CD4-positive, alpha-beta memory T cell (primary cell): ENCODE data around the gene ST6GALNAC3. TPM values are rescaled to one million over a fixed set of nuclear protein-coding genes. Genes with fewer than 3 reads are reported as not detected.
"Not testable (repeated sequence)": the region's sequence is repeated elsewhere in the genome, so short reads cannot be mapped to it uniquely, and the experiment has no call there.

ENCODE experiments used
- CTCF ChIA-PET: fragments of 350-600 bp; sonication (Branson Sonifier 250); formaldehyde crosslinking; loops from one replicate; lab custom pipeline; 2021; ENCODE audit warnings: inconsistent platforms; ENCODE audit not compliant: partially characterized antibody; lab: Charles Lee
- POLR2A ChIA-PET: fragments of 350-600 bp; sonication (Branson Sonifier 250); formaldehyde crosslinking; loops from one replicate; lab custom pipeline; 2021; ENCODE audit not compliant: partially characterized antibody; lab: Charles Lee
- DNase-seq, 5 donors: peaks; one replicate each; pipeline versions ENCODE4 v3.0.0 to v3.0.0-alpha.2; 2020 to 2022; ENCODE audit warnings: mixed read lengths in 1 of 5
- H3K27ac ChIP-seq: one replicate; pipeline ENCODE4 v1.7.0; 2013; ENCODE audit warnings: low read depth, low read length
- H3K27me3 ChIP-seq: 2 replicates; pipeline ENCODE4 v1.7.0; 2013; ENCODE audit warnings: mild to moderate bottlenecking, low read length, moderate library complexity; ENCODE audit not compliant: insufficient read depth
- H3K36me3 ChIP-seq: 2 replicates; pipeline ENCODE4 v1.7.0; 2013; ENCODE audit warnings: mild to moderate bottlenecking, low read length, moderate library complexity; ENCODE audit not compliant: insufficient read depth
- H3K4me1 ChIP-seq: 2 replicates; pipeline ENCODE4 v1.7.0; 2013; ENCODE audit warnings: mild to moderate bottlenecking, low read length, moderate library complexity; ENCODE audit not compliant: insufficient read depth
- H3K4me3 ChIP-seq, 2 donors: one replicate each; pipeline ENCODE4 v1.7.0; 2013; ENCODE audit warnings: low read length in 2 of 2, mild to moderate bottlenecking in 1 of 2
- H3K9me3 ChIP-seq, 2 donors: one replicate each; pipeline ENCODE4 v1.7.0; 2013; ENCODE audit warnings: low read length in 2 of 2, control low read depth in 1 of 2; ENCODE audit not compliant: control insufficient read depth in 1 of 2
- H3K27ac Mint-ChIP-seq, 7 donors: one replicate each; pipeline ENCODE4 v1.8.0; 2020 to 2021; ENCODE audit warnings: mixed read lengths in 7 of 7, mild to moderate bottlenecking in 6 of 7, inconsistent platforms in 3 of 7, moderate library complexity in 3 of 7
- H3K27me3 Mint-ChIP-seq, 2 donors: one replicate each; pipeline ENCODE4 v1.8.0; 2020 to 2021; ENCODE audit warnings: mixed read lengths in 2 of 2
- H3K36me3 Mint-ChIP-seq, 2 donors: one replicate each; pipeline ENCODE4 v1.8.0; 2020 to 2021; ENCODE audit warnings: mixed read lengths in 2 of 2, inconsistent platforms in 1 of 2, mild to moderate bottlenecking in 1 of 2
- H3K4me1 Mint-ChIP-seq, 4 donors: one replicate each; pipeline ENCODE4 v1.8.0; 2020 to 2021; ENCODE audit warnings: mixed read lengths in 4 of 4, mild to moderate bottlenecking in 1 of 4
- H3K4me3 Mint-ChIP-seq, 8 donors: one replicate each; pipeline ENCODE4 v1.8.0; 2020 to 2021; ENCODE audit warnings: mixed read lengths in 8 of 8, mild to moderate bottlenecking in 7 of 8, moderate library complexity in 6 of 8, inconsistent platforms in 3 of 8
- H3K9me3 Mint-ChIP-seq, 8 donors: one replicate each; pipeline ENCODE4 v1.8.0; 2020 to 2021; ENCODE audit warnings: mixed read lengths in 8 of 8, mild to moderate bottlenecking in 5 of 8, inconsistent platforms in 3 of 8, moderate library complexity in 1 of 8
- intact Hi-C: fragments of 100-400 bp; cut with micrococcal nuclease; formaldehyde crosslinking; loops from one replicate; pipeline ENCODE4 v1.15.1; 2023
- polyA plus RNA-seq, 2 donors: library from polyadenylated mRNA; unstranded; fragments of 300-500 nt; fragmentation: Illumina TruSeq; gene quantifications; one replicate each; pipeline ENCODE4 v1.2.3, GENCODE V29; 2021
- total RNA-seq, 2 experiments: library from RNA; stranded (reverse); gene quantifications; one replicate each; pipeline ENCODE4 v1.2.3, GENCODE V29; 2021

The ST6GALNAC3 gene
- total and polyA plus RNA-seq, 4 experiments from 2014 or later: 0.47 to 1.2 (median 1.1) TPM; not detected in 1

GRCh38 chr1:76640723-76641122 is 566.2 kb downstream of the ST6GALNAC3 start:
- Histone ChIP-seq H3K36me3 (no peaks in the 10 kb centered on the region), H3K4me3 (no peak overlapping the region), H3K9me3 (no peaks in the 10 kb centered on the region), H3K27me3 (no peaks in the 10 kb centered on the region), H3K4me1 (no peaks in the 10 kb centered on the region), H3K27ac (no peak overlapping the region)
- no peak overlapping the region for H3K27ac Mint-ChIP-seq
- H3K36me3 Mint-ChIP-seq: no peaks in the 10 kb centered on the region
- no peak for DNase-seq
- peaks cover 0 to 2% (median 0%) of the 10 kb centered on the region in 4 donors for H3K4me1 Mint-ChIP-seq
- intact Hi-C loops: no loop called here
- no peaks in the 10 kb centered on the region for H3K27me3 Mint-ChIP-seq
- ChIA-PET POLR2A (no interaction called here), CTCF (no interaction called here)
- peaks cover 0 to 7% (median under 1%) of the 10 kb centered on the region in 8 donors for H3K9me3 Mint-ChIP-seq
- H3K4me3 Mint-ChIP-seq: no peak overlapping the region

GRCh38 chr1:76644139-76644538 is 569.6 kb downstream of the ST6GALNAC3 start:
- no peak overlapping the region for H3K27ac ChIP-seq
- no peaks in the 10 kb centered on the region for H3K27me3 ChIP-seq
- H3K4me1 ChIP-seq: no peaks in the 10 kb centered on the region
- ChIA-PET POLR2A (no interaction called here), CTCF (no interaction called here)
- H3K4me1 Mint-ChIP-seq: no peaks in the 10 kb centered on the region
- H3K27me3 Mint-ChIP-seq: no peaks in the 10 kb centered on the region
- H3K4me3 ChIP-seq: no peak overlapping the region
- intact Hi-C loops: no loop called here
- peaks cover 0 to 9% (median 2%) of the 10 kb centered on the region in 8 donors for H3K9me3 Mint-ChIP-seq
- no peaks in the 10 kb centered on the region for H3K9me3 ChIP-seq
- no peak overlapping the region for H3K4me3 Mint-ChIP-seq
- no peak for DNase-seq
- H3K36me3 ChIP-seq: no peaks in the 10 kb centered on the region
- no peak overlapping the region for H3K27ac Mint-ChIP-seq
- H3K36me3 Mint-ChIP-seq: no peaks in the 10 kb centered on the region

- DNase-seq, CTCF ChIA-PET, H3K27ac ChIP-seq, H3K27ac Mint-ChIP-seq, H3K4me3 Mint-ChIP-seq, H3K9me3 ChIP-seq, H3K36me3 Mint-ChIP-seq, H3K36me3 ChIP-seq, H3K4me1 ChIP-seq, H3K4me1 Mint-ChIP-seq, H3K27me3 Mint-ChIP-seq, POLR2A ChIA-PET, intact Hi-C loops, H3K27me3 ChIP-seq, H3K4me3 ChIP-seq: not testable (repeated sequence)
- H3K9me3 Mint-ChIP-seq: peaks cover 0 to 27% (median 11%) of the 10 kb centered on the region in 8 donors
Observed at GRCh38 chr1:76652860-76653259, 578.3 kb downstream of the ST6GALNAC3 start.

DNA sequence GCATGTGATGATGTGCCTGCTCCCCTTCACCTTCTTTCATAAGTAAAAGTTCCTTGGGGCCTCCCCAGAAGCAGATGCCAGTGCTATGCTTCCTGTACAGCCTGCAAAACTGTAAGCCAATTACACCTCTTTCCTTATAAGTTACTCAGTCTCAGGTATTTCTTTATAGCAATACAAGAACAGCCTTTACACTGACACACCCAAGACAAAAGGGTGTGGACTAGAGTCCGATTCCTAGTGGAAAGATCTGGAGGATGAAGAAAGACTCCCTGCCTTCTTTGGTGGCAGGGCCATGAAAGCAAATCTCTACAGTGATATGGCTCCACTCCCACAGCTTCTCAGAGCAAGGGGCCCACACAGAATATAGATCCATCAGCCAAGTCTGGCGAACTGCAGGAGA is 583.1 kb downstream of the ST6GALNAC3 start:
- POLR2A ChIA-PET: no interaction called here
- H3K9me3 Mint-ChIP-seq: peaks cover 0 to 10% (median 6%) of the 10 kb centered on the region in 8 donors
- H3K4me1 ChIP-seq: no peaks in the 10 kb centered on the region
- intact Hi-C loops: no loop called here
- H3K9me3 ChIP-seq: no peaks in the 10 kb centered on the region
- H3K27me3 ChIP-seq: no peaks in the 10 kb centered on the region
- H3K4me3 Mint-ChIP-seq: no peak overlapping the region
- no peak overlapping the region for H3K4me3 ChIP-seq
- CTCF ChIA-PET: no interaction called here
- H3K36me3 ChIP-seq: no peaks in the 10 kb centered on the region
- DNase-seq: no peak
- no peaks in the 10 kb centered on the region for H3K36me3 Mint-ChIP-seq
- H3K27ac Mint-ChIP-seq: no peak overlapping the region
- H3K27me3 Mint-ChIP-seq: peaks cover 2 to 5% of the 10 kb centered on the region in 2 donors
- H3K27ac ChIP-seq: no peak overlapping the region
- H3K4me1 Mint-ChIP-seq: no peaks in the 10 kb centered on the region

GRCh38 chr1:76659171-76659940 is 584.8 kb downstream of the ST6GALNAC3 start:
- Histone ChIP-seq H3K27me3 (no peaks in the 10 kb centered on the region), H3K36me3 (no peaks in the 10 kb centered on the region), H3K9me3 (no peaks in the 10 kb centered on the region), H3K4me1 (no peaks in the 10 kb centered on the region), H3K4me3 (no peak overlapping the region), H3K27ac (no peak overlapping the region)
- CTCF ChIA-PET: no interaction called here
- no peak for DNase-seq
- Mint-ChIP-seq H3K4me3 (no peak overlapping the region), H3K36me3 (no peaks in the 10 kb centered on the region), H3K27ac (no peak overlapping the region), H3K27me3 (peaks cover 1 to 3% of the 10 kb centered on the region in 2 donors), H3K4me1 (no peaks in the 10 kb centered on the region), H3K9me3 (peaks cover 0 to 10% (median 7%) of the 10 kb centered on the region in 8 donors)
- POLR2A ChIA-PET: no interaction called here
- intact Hi-C loops: no loop called here

DNA sequence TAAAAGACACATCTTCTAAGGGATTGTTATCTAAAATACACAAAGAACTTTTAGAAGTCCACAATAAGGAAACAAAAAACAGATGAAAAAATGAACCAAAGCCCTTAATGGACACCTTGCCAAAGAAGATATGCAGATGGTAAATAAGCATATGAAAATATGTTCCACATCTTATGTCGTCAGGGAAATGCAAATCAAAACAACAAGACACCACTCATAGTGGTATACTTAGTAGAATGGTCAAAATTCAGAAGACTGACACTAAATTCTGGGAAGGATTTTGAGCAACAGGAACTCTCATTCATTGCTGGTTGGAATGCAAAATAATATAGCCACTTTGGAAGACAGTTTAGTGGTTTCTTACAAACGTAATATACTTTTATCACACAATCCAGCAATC is 587.0 kb downstream of the ST6GALNAC3 start:
- Mint-ChIP-seq H3K4me1 (no peaks in the 10 kb centered on the region), H3K27ac (no peak overlapping the region), H3K27me3 (peaks cover 1 to 3% of the 10 kb centered on the region in 2 donors), H3K4me3 (no peak overlapping the region), H3K36me3 (no peaks in the 10 kb centered on the region), H3K9me3 (peaks cover 0 to 9% (median 7%) of the 10 kb centered on the region in 8 donors)
- no peak for DNase-seq
- Histone ChIP-seq H3K27ac (no peak overlapping the region), H3K9me3 (no peaks in the 10 kb centered on the region), H3K27me3 (no peaks in the 10 kb centered on the region), H3K36me3 (no peaks in the 10 kb centered on the region), H3K4me1 (no peaks in the 10 kb centered on the region), H3K4me3 (no peak overlapping the region)
- POLR2A ChIA-PET: no interaction called here
- intact Hi-C loops: no loop called here
- CTCF ChIA-PET: interaction anchor here (1.1 kb wide), 1 partner anchor 30 kb away, joined by 3 read pairs; no protein-coding TSS in a partner anchor

DNA sequence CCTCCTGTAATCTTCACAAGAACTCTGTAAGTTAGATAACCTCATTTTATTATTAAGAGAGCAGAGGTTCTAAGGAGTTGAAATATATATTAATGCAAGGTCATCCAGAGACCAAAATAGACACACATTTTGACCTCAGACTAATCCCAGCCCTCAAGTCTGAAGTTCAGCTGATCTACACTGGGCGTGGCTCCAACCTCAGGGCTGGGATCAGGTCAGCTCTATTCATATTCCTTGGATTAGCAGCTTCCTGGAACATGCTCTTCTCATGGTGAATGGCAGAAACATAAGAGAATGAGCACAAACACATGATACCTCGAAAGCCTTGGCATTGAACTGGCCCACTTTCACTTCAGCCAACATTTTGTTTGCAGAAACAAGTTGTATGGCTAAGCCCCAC is 592.0 kb downstream of the ST6GALNAC3 start:
- no peaks in the 10 kb centered on the region for H3K4me1 ChIP-seq
- Mint-ChIP-seq H3K9me3 (peaks cover 0 to 2% (median 0%) of the 10 kb centered on the region in 8 donors), H3K27me3 (peaks cover 0 to 1% of the 10 kb centered on the region in 2 donors), H3K4me1 (peaks cover 0 to 4% (median 0%) of the 10 kb centered on the region in 4 donors), H3K4me3 (no peak overlapping the region), H3K36me3 (no peaks in the 10 kb centered on the region), H3K27ac (no peak overlapping the region)
- intact Hi-C loops: no loop called here
- H3K27me3 ChIP-seq: no peaks in the 10 kb centered on the region
- DNase-seq: no peak
- no peak overlapping the region for H3K4me3 ChIP-seq
- H3K36me3 ChIP-seq: no peaks in the 10 kb centered on the region
- CTCF ChIA-PET: no interaction called here
- POLR2A ChIA-PET: no interaction called here
- no peak overlapping the region for H3K27ac ChIP-seq
- no peaks in the 10 kb centered on the region for H3K9me3 ChIP-seq
